Right lobe of liver (tissue), 6 donors: Measurements from ENCODE around the gene ARHGAP42. TPM values are rescaled to one million over a fixed set of nuclear protein-coding genes. Genes with fewer than 3 reads are reported as not detected.

Experiments used
- ATAC-seq, 4 donors: fragments of 200-7000 bp; cut with Tn5 transposase; one replicate each; pipeline ENCODE4 v1.9.1; 2020; ENCODE audit warnings: mild to moderate bottlenecking in 4 of 4, moderate library complexity in 4 of 4
- DNase-seq, 3 donors: peaks; one replicate each; pipeline ENCODE4 v3.0.0-alpha.2; 2020
- H3K27ac ChIP-seq, 3 donors: fragments of 200-600 bp; one replicate each; pipeline ENCODE4 v1.8.0; 2022
- H3K27me3 ChIP-seq, 2 donors: fragments of 200-600 bp; one replicate each; pipeline ENCODE4 v1.8.0; 2022
- H3K36me3 ChIP-seq, 4 donors: fragments of 200-600 bp; sonication (generic) in 1 of 4; one replicate each; pipeline versions ENCODE4 v1.5.1 to v1.8.0; 2017 to 2022; ENCODE audit warnings: control low read depth in 1 of 4
- H3K4me1 ChIP-seq, 4 donors: fragments of 200-600 bp; sonication (generic) in 1 of 4; one replicate each; pipeline versions ENCODE4 v1.5.1 to v1.8.0; 2017 to 2022; ENCODE audit warnings: control low read depth in 1 of 4
- H3K4me3 ChIP-seq, 3 donors: fragments of 200-600 bp; one replicate each; pipeline ENCODE4 v1.8.0; 2022
- H3K9me3 ChIP-seq, 4 donors: fragments of 200-600 bp; sonication (generic) in 1 of 4; one replicate each; pipeline versions ENCODE4 v1.5.1 to v1.8.0; 2017 to 2022; ENCODE audit warnings: control low read depth in 1 of 4
- POLR2A ChIP-seq: fragments of 450-650 bp; IDR thresholded peaks from one replicate; pipeline ENCODE4 v1.6.1; 2017; ENCODE audit warnings: antibody characterized with exemption, mild to moderate bottlenecking
- WGBS: methylation state at CpG from one replicate; pipeline ENCODE4 v1.1.6; 2018; ENCODE audit warnings: low coverage, low lambda C conversion rate; ENCODE audit not compliant: insufficient coverage; ENCODE audit errors: missing lambda C conversion rate; 5-methylcytosine and 5-hydroxymethylcytosine counted together
- intact Hi-C, 2 donors: fragments of 100-400 bp; cut with DNase I; formaldehyde crosslinking; loops; one replicate each; pipeline versions ENCODE4 v1.11.2 to v1.14.1; 2022
- total RNA-seq, 6 experiments: library from RNA; depleted of rRNA in 2 of 6; stranded (reverse); fragments of >200 nt in 2 of 6; fragmentation: NEBNext Ultra II Directional in 3 of 6; extraction: Animal tissue kit (Norgen Biotek cat#: 25700) in 3 of 6; gene quantifications; one replicate each; pipeline versions ENCODE4 v1.1.0 to v1.2.4, GENCODE V29; 2016 to 2023
- TF ChIP-seq, protein P1 (sequence below), 4 donors: fragments of 200-600 bp in 3 of 4; fragments of 450-650 bp in 1 of 4; IDR thresholded peaks; one replicate each; pipeline versions ENCODE4 v1.5.1 to v1.8.0; 2016 to 2022; ENCODE audit warnings: antibody characterized with exemption in 4 of 4, mild to moderate bottlenecking in 2 of 4
- donor health status: DM: no; HTN: yes; CAD: no.
- donor health status: DM: no; HTN: no; CAD: no.
- donor health status: DM: no; HTN: no; CAD: no.
- donor health status: DM: no; HTN: yes; CAD: no.
- donor health status: DM: no; HTN: yes; CAD: no.

Gene ARHGAP42
- total RNA-seq, 6 experiments from 2014 or later: 8.7 to 15.8 (median 13.1) TPM

DNA sequence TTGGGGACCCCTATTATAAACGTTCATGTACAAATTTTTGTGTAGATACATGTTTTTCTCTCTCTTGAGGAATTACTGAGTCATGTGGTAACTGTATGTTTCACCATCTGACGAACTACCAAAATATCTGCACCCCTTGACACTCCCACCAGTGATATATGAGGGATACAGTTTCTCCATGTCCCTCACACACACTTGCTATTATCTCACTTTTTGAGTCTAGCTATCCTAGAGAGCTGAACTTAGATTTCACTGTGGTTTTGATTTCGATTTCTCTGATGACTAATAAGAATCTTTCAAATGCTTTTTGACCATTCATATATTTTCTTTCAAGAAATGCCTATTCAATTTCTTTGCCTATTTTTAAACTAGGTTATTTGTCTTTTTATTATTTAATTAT, 242.3 kb downstream of the ARHGAP42 start:
- no peak overlapping the region for H3K4me3 ChIP-seq
- no peaks in the 10 kb centered on the region for H3K27me3 ChIP-seq
- intact Hi-C loops: no loop called here
- 44% methylated on average over 3 of the region's 3 CpGs for WGBS
- H3K9me3 ChIP-seq: no peaks in the 10 kb centered on the region
- no peak overlapping the region for H3K27ac ChIP-seq
- TF ChIP-seq, protein P1, sequence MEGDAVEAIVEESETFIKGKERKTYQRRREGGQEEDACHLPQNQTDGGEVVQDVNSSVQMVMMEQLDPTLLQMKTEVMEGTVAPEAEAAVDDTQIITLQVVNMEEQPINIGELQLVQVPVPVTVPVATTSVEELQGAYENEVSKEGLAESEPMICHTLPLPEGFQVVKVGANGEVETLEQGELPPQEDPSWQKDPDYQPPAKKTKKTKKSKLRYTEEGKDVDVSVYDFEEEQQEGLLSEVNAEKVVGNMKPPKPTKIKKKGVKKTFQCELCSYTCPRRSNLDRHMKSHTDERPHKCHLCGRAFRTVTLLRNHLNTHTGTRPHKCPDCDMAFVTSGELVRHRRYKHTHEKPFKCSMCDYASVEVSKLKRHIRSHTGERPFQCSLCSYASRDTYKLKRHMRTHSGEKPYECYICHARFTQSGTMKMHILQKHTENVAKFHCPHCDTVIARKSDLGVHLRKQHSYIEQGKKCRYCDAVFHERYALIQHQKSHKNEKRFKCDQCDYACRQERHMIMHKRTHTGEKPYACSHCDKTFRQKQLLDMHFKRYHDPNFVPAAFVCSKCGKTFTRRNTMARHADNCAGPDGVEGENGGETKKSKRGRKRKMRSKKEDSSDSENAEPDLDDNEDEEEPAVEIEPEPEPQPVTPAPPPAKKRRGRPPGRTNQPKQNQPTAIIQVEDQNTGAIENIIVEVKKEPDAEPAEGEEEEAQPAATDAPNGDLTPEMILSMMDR (IDR thresholded peaks at IDR 0.05): no peak
- TF ChIP-seq POLR2A: no peak
- ATAC-seq: no peak
- H3K4me1 ChIP-seq: no peaks in the 10 kb centered on the region
- no peak for DNase-seq
- no peaks in the 10 kb centered on the region for H3K36me3 ChIP-seq

DNA sequence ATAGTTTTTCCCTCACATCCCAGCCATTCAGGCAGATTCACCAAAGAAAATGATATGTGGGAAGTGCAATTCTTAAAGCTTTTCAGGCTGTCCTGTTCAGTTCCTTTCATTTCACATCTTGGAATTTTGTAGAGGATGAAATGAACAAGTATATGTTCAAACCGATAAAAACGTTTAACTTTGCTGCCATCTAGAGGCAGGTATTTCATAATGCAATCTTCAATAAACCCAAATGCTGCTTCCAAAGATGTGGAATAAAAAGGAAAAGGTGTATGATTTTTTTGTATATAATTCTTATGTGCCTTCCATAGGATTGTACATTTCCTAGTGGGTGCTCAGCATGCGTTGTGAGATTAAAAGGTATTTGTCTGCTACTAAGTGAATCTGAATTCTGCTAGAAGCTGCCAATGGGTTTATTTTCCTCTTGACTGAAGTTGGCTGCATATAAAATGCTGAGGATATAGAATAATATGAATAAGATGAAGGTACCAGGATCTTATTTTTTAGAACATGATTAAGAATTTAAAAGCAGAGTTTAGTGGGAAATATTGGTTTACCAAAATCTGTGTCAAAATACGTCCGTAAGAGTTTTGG, 243.2 kb downstream of the ARHGAP42 start:
- ATAC-seq (peak; percentile 70 to 81 (median 76)), DNase-seq (no peak)
- Histone ChIP-seq H3K36me3 (no peaks in the 10 kb centered on the region), H3K27ac (no peak overlapping the region), H3K27me3 (no peaks in the 10 kb centered on the region), H3K4me1 (no peaks in the 10 kb centered on the region), H3K4me3 (no peak overlapping the region), H3K9me3 (no peaks in the 10 kb centered on the region)
- intact Hi-C loops: no loop called here
- TF ChIP-seq, protein P1 (IDR thresholded peaks at IDR 0.05): peak; percentile 64 to 82 (median 73)
- no peak for TF ChIP-seq POLR2A
- WGBS: 41% methylated on average over 5 of the region's 5 CpGs

DNA sequence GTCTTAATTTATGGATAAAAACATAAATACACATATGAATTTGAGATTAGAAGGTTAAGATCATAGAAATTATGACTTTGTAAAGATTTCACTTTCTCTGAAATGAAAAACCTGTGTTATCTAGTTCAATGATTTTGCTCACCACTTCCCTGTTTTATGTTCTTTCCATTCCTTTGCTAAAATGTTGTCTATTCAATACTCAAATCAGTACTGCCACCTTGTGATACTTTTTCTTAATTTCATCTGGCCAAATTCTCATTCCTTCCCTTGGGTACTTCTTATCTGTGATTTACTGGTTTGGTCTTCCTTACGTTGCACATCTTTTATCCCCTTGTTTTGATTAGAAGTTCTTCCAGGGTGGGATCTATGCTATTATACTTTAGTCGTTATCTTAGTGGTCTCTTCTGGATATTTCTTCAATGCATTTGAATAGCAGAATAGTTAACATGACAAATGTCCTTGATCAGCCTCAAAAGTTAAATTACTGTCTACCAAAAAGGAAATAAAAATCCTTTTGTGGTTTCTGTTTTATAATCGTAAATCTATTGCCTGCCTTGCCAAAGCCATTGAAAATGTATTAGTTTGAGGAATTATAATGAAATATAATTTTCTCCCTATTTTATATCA, 245.5 kb downstream of the ARHGAP42 start:
- no peaks in the 10 kb centered on the region for H3K9me3 ChIP-seq
- peak; percentile 54 to 78 (median 60) for ATAC-seq
- no peak overlapping the region for H3K4me3 ChIP-seq
- DNase-seq: no peak
- H3K27ac ChIP-seq: no peak overlapping the region
- no peaks in the 10 kb centered on the region for H3K36me3 ChIP-seq
- intact Hi-C loops: no loop called here
- H3K27me3 ChIP-seq: no peaks in the 10 kb centered on the region
- TF ChIP-seq, protein P1 (IDR thresholded peaks at IDR 0.05): peak; percentile 34 to 50 (median 49)
- no peak for TF ChIP-seq POLR2A
- 28% methylated on average over 3 of the region's 3 CpGs for WGBS
- no peaks in the 10 kb centered on the region for H3K4me1 ChIP-seq

DNA sequence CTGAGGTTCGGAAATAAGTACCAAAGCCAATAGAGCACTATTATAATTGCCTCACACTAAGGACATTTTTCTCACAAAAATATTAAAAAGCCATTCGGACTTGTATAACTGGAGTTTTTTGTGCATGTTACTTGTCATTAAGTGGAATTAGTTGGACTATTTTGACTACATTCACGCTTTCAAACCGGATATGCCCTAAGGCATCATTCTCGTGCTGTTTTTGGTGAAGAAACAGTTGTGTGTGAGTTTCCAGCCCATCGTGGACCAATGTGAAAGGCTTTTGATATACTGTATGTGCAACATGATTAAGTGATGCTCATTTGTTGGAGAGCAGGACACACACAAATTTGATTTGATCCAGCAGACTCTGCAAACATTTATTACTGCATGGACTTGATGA, 249.7 kb downstream of the ARHGAP42 start:
- no peaks in the 10 kb centered on the region for H3K36me3 ChIP-seq
- no peak for DNase-seq
- ATAC-seq: no peak
- no peaks in the 10 kb centered on the region for H3K9me3 ChIP-seq
- 93% methylated on average over 6 of the region's 6 CpGs for WGBS
- TF ChIP-seq, protein P1 (IDR thresholded peaks at IDR 0.05): no peak
- no peak for TF ChIP-seq POLR2A
- no peak overlapping the region for H3K4me3 ChIP-seq
- H3K27me3 ChIP-seq: no peaks in the 10 kb centered on the region
- intact Hi-C loops: no loop called here
- H3K4me1 ChIP-seq: no peaks in the 10 kb centered on the region
- H3K27ac ChIP-seq: no peak overlapping the region
